Calu3 (cell line): ENCODE results near the gene FAM20C. TPM values are rescaled to one million over a fixed set of nuclear protein-coding genes. Genes with fewer than 3 reads are reported as not detected.

ENCODE experiments used
- BruUV-seq: library from RNA; stranded (reverse); fragments of 400-500 nt; replicated peaks from 2 replicates; lab custom pipeline; 2021; lab: Mats Ljungman, UMichigan
- CTCF ChIA-PET: fragments of 300-600 bp; sonication (Branson Sonifier 250); formaldehyde crosslinking; loops from one replicate; lab custom pipeline; 2022; ENCODE audit warnings: antibody characterized with exemption; lab: Charles Lee
- DNase-seq: peaks from one replicate; pipeline ENCODE4 v3.0.0; 2022
- H3K27ac Mint-ChIP-seq: one replicate; pipeline ENCODE4 v1.8.0; 2022; ENCODE audit warnings: mixed read lengths; ENCODE audit not compliant: unreplicated experiment
- H3K27me3 Mint-ChIP-seq: one replicate; pipeline ENCODE4 v1.8.0; 2022; ENCODE audit warnings: mixed read lengths; ENCODE audit not compliant: unreplicated experiment
- H3K36me3 Mint-ChIP-seq: one replicate; pipeline ENCODE4 v1.8.0; 2022; ENCODE audit warnings: mild to moderate bottlenecking, moderate library complexity, mixed read lengths; ENCODE audit not compliant: insufficient read depth, unreplicated experiment
- H3K4me1 Mint-ChIP-seq: one replicate; pipeline ENCODE4 v1.8.0; 2022; ENCODE audit warnings: mild to moderate bottlenecking, low read depth, mixed read lengths; ENCODE audit not compliant: unreplicated experiment
- H3K4me3 Mint-ChIP-seq: one replicate; pipeline ENCODE4 v1.8.0; 2022; ENCODE audit warnings: mild to moderate bottlenecking, low read depth, moderate library complexity, mixed read lengths; ENCODE audit not compliant: unreplicated experiment
- H3K9me3 Mint-ChIP-seq: one replicate; pipeline ENCODE4 v1.8.0; 2022; ENCODE audit warnings: low read depth, mixed read lengths; ENCODE audit not compliant: unreplicated experiment
- CTCF ChIP-seq: fragments of 200-600 bp; IDR thresholded peaks from one replicate; pipeline ENCODE4 v1.8.0; 2022; ENCODE audit warnings: antibody characterized with exemption; ENCODE audit not compliant: unreplicated experiment
- intact Hi-C: fragments of 100-400 bp; cut with micrococcal nuclease; formaldehyde crosslinking; loops from one replicate; pipeline ENCODE4 v1.10.0; 2022; ENCODE audit not compliant: unreplicated experiment
- total RNA-seq: library from RNA; stranded (reverse); gene quantifications from 2 replicates; pipeline ENCODE4 v1.2.3, GENCODE V29; 2022

FAM20C gene
- total RNA-seq, 1 experiment from 2014 or later: 9.1 TPM

- intact Hi-C loops: no loop called here
- no peak for DNase-seq
- CTCF ChIA-PET: no interaction called here
- H3K27ac Mint-ChIP-seq: no peak within 1 kb of the TSS
- H3K36me3 Mint-ChIP-seq: no peaks in the 10 kb centered on the region
- peaks cover 7% of the 10 kb centered on the region for H3K4me1 Mint-ChIP-seq
- BruUV-seq: no TSS peak
- no peak for TF ChIP-seq CTCF
- H3K27me3 Mint-ChIP-seq: peaks cover 83% of the 10 kb centered on the region
- H3K4me3 Mint-ChIP-seq: no peak within 1 kb of the TSS
- no peaks in the 10 kb centered on the region for H3K9me3 Mint-ChIP-seq
These were observed 97.6 kb downstream of the FAM20C start, which contains the start of gene FOXL3 for GRCh38 chr7:289756-290553. Gene FOXL3 (plus strand): TSS chr7:290170. CDS start chr7:290170, 0 bp downstream.

DNA sequence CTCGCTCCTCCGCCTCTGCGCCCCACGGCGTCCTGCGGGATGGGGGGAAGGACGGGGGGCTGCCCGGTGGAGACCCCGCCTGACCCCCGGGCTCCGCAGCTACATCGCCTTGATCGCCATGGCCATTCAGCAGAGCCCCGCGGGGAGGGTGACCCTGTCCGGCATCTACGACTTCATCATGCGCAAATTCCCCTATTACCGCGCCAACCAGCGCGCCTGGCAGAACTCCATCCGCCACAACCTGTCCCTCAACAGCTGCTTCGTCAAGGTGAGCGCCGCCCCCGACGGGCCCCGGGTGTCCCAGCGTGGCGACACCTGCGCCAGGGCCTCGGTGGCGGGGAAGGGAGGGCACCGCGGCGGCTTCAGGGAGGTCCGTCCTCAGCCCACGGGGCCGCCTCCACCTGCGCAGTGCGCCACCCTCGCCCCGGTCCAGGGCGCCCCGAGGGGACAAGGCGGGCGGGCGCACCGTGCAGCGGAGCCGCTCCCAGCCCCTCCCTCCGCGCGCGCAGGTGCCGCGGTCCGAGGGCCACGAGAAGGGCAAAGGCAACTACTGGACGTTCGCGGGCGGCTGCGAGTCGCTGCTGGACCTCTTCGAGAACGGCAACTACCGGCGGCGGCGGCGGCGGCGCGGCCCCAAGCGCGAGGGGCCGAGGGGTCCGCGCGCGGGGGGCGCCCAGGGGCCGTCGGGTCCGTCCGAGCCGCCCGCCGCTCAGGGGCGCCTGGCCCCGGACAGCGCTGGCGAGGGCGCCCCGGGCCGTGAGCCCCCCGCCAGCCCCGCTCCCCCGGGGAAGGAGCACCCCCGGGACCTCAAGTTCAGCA, 98.4 kb downstream of the FAM20C start:
- Mint-ChIP-seq H3K27me3 (peaks cover 83% of the 10 kb centered on the region), H3K27ac (no peak overlapping the region), H3K9me3 (no peaks in the 10 kb centered on the region), H3K4me1 (no peaks in the 10 kb centered on the region), H3K4me3 (no peak overlapping the region), H3K36me3 (no peaks in the 10 kb centered on the region)
- CTCF ChIA-PET: no interaction called here
- no peak for DNase-seq
- TF ChIP-seq CTCF: no peak
- intact Hi-C loops: no loop called here
- no TSS peak for BruUV-seq

DNA sequence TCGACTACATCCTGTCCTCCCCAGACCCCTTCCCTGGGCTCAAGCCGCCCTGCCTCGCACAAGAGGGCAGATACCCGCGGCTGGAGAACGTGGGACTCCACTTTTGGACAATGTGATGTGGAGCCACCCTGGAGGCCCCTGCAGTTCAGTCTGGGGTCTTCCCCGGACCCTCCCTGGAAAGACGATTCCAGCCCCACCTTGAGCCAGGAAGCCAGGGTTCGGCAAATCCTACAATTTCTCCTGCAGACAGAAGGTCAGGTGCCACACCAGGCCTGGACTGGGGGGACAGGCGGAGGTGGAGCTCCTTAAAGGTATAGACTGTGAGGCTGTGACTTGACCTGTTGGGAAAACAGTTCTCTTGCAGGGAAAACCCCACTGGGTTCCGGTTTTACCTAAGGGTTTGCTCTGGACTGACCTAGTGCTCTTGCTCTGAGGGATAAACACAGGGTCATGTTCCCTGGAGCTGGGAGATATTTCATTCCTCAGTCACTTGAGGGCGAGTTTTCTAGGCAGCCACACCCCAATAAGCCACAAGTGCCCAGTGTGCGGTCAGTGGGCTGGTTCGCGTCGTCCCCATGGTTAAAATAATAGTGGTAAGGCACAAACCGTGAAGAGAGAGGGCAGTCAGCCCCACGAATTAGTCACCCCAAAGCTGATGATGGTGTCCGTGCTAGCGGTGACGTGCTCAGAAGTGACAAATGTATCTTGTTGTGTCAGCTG, 99.2 kb downstream of the FAM20C start:
- no peak overlapping the region for H3K27ac Mint-ChIP-seq
- H3K27me3 Mint-ChIP-seq: peaks cover 83% of the 10 kb centered on the region
- CTCF ChIA-PET: no interaction called here
- no peaks in the 10 kb centered on the region for H3K9me3 Mint-ChIP-seq
- DNase-seq: no peak
- intact Hi-C loops: no loop called here
- TF ChIP-seq CTCF: no peak
- no peaks in the 10 kb centered on the region for H3K4me1 Mint-ChIP-seq
- H3K36me3 Mint-ChIP-seq: no peaks in the 10 kb centered on the region
- H3K4me3 Mint-ChIP-seq: no peak overlapping the region
- BruUV-seq: no TSS peak

DNA sequence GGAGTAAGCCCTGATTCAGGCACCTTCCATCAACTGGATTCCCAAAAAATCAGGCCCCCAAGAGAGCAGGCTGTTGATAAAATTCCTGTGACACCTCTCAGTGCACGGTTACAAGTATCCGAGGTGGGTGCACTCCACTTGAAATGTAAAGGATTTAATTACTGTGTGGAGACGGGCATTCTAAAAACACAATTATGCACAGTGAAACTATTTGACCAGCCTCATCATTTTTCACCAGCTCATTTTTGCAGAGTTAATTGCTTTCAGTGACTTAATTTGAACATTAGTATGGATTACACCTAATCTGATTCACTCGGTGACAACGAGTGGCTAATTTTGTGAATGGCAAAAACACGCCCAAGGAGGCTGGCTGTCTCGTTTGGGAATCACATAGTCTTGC, 99.9 kb downstream of the FAM20C start:
- no peak overlapping the region for H3K27ac Mint-ChIP-seq
- CTCF ChIA-PET: no interaction called here
- H3K9me3 Mint-ChIP-seq: no peaks in the 10 kb centered on the region
- no peak for TF ChIP-seq CTCF
- H3K36me3 Mint-ChIP-seq: no peaks in the 10 kb centered on the region
- H3K27me3 Mint-ChIP-seq: peaks cover 82% of the 10 kb centered on the region
- intact Hi-C loops: no loop called here
- no peaks in the 10 kb centered on the region for H3K4me1 Mint-ChIP-seq
- BruUV-seq: no TSS peak
- no peak overlapping the region for H3K4me3 Mint-ChIP-seq
- DNase-seq: no peak
